GM12892 (cell line): ENCODE data around the gene EPHA6.
"Not testable (repeated sequence)": the region's sequence is repeated elsewhere in the genome, so short reads cannot be mapped to it uniquely, and the experiment has no call there.

Experiments
- DNase-seq: peaks from one replicate; pipeline ENCODE4 v3.0.0; 2011; ENCODE audit not compliant: insufficient read length
- FAIRE-seq: peaks from 2 replicates; lab custom pipeline; 2011; peaks lifted over from hg19 to GRCh38; lab: Jason Lieb, UNC
- POLR2A ChIP-seq: IDR thresholded peaks from 2 replicates; pipeline ENCODE4 v1.6.1; 2011; ENCODE audit warnings: low read depth, low read length, control low read depth
- POLR2AphosphoS5 ChIP-seq: IDR thresholded peaks from 2 replicates; pipeline ENCODE4 v1.6.1; 2011; ENCODE audit warnings: low read depth, low read length, control low read depth
- TAF1 ChIP-seq: IDR thresholded peaks from 2 replicates; pipeline ENCODE4 v1.6.1; 2011; ENCODE audit warnings: low read depth, mild to moderate bottlenecking, control low read depth, low read length, borderline replicate concordance

The EPHA6 gene

DNA sequence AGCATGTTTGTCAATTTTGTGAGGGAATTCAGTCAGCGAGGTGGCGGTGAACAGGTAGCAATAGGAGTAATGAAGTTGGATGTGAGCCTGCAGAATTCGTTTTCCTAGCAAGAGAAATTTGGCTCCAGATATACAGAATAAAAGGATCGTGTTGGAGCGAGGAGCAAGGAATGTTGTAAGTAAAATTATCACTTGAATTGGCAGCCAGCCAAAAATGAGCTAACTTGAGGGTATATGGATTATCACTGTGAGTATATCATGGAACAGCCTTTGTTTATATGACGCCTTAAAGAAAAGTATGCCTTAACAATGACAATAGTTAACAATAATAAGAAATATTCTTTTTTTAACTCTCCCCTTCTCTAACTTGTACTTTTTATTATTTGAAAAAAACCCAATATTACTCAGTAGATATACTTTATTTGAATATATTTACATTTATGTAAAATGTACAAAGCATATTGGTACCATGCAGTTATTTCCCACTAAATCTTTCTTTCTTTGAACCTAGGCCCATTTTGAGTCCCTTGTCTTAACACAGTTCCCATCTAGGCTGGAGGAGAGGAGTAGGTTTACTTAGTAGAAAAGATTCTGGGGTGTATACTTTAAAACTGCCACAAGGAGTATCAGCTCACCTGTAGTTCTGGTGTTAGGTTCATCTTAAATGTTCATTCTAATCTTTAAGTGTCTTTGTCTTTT lies 29.3 kb downstream of the EPHA6 start:
- FAIRE-seq (no peak), DNase-seq (no peak)
- no peak for TF ChIP-seq POLR2A
- TF ChIP-seq POLR2AphosphoS5 = no peak
- no peak for TF ChIP-seq TAF1

DNA sequence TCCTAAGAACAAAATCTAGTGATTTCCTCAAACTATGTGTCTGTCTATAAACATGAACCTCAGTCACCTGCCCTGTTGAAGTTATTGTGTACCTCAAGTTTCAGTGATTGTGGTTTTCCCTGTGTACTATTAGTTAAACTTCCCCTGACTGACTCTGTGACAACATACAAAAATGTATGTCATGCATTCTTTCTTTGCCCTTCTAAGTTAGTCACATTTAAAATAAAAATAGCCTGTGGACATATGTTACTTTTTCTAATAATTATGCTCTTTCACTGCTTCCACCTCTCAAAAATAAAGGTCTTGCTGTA lies 29.8 kb downstream of the EPHA6 start:
- DNase-seq = no peak
- no peak for FAIRE-seq
- TF ChIP-seq POLR2AphosphoS5 (no peak), TAF1 (no peak), POLR2A (no peak)

DNA sequence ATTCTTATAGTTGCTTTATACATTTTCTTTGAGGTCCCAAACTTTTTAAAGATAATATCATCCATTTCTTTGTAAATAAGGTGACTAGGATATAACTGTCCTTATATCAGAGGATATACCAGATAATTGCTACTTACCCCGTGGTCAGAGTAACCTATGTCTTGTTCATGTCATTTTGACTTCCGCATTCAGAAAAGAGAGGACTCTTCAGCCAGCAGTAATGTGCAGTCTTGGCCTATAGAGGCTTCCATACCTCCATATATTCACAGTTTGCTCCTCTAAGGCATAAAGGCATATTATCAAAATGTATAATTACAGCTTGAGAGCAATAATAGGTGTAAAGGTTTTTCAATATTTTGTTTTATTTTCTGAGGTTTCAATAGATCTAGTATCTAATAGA lies 38.5 kb downstream of the EPHA6 start:
- no peak for FAIRE-seq
- TF ChIP-seq POLR2AphosphoS5 (no peak), POLR2A (no peak), TAF1 (no peak)
- no peak for DNase-seq

DNA sequence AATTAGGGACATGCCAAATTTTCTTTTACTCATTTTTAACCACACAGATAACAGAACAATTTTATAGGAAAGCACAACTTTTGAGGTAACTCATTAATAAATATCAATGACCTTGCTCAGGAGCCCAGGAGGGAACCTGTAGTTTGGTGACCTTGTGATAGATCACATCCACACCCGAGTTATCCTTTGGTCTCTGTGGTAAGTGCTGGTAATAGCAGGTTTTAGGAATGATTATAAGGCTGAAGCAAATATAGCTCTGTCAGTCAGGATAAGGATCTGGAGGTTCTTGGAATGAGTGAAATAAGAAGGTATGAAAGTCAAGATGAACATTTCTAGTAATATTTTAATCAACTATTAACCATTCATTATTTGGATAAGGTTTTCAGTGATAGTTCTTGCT lies 46.5 kb downstream of the EPHA6 start:
- FAIRE-seq = no peak
- TF ChIP-seq POLR2A = no peak
- no peak for TF ChIP-seq POLR2AphosphoS5
- TF ChIP-seq TAF1 = no peak
- DNase-seq = no peak

DNA sequence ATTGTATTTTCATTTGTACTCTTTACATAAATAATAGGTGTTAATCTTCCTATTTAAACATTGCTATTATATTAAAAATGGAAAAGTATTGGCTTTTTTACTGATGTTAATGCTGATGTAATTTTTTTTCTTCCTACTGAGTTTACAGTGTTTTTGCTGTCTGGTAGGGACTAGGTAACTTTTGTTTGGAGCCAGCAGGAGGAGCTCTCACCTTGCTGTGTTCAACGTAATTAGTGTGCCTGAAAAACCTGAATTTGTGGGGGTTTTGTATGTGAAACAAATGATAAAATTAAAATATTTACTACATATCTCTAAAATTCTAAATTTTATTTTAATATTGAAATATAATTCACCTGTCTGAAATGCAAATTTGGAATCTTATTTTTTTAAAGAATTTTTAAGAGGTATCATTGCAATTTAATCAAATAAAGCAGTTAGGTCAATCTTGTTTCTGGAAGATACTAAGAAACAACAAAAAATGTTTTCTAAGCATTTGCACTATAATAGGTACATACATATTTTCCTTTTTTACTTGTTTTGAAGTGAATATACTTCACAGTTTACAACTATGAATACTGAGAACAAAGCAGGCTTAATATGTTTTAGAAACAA lies 48.8 kb downstream of the EPHA6 start:
- DNase-seq (no peak), FAIRE-seq (no peak)
- no peak for TF ChIP-seq POLR2AphosphoS5

DNA sequence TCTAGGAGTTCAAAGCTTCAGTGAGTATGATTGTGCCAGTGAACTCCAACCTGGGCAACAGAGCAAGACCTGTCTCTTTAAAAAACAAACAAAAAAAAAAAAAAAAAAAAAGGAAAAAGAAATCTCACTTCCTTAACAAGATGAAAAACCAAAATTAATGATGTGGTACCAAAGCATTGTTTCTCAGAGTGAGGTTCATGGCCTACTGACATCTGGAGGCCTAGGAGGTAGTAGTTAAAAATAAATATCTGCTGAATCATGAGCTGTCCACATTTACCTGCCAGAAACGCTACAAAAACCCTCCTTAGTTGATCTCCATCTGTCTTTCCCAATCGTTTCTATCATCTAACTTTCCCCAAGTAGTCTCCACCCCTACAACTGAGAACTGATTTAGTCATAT lies 51.2 kb downstream of the EPHA6 start:
- TF ChIP-seq TAF1 (no peak), POLR2A (no peak), POLR2AphosphoS5 (no peak)
- no peak for FAIRE-seq
- no peak for DNase-seq

DNA sequence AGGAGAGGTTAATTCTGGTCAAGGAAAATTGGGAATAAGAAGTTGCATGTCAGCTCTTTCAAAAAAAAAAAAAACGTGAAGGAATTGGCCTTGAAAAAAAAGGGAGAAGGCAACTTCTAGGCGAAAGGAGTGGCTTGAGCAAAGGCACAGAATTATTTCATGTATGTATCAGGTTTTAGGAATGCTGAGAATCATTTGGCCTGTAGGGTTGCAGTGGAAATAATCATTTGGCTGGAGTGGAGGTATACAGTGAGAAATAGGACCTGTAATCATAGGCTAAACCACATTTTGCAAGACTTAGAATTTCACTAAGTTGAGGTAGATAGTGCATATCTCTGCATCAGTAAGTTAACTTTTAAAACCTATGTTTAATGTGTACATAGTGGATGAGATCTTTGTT lies 54.9 kb downstream of the EPHA6 start:
- no peak for DNase-seq
- FAIRE-seq = no peak
- TF ChIP-seq TAF1 (no peak), POLR2A (no peak), POLR2AphosphoS5 (no peak)

DNA sequence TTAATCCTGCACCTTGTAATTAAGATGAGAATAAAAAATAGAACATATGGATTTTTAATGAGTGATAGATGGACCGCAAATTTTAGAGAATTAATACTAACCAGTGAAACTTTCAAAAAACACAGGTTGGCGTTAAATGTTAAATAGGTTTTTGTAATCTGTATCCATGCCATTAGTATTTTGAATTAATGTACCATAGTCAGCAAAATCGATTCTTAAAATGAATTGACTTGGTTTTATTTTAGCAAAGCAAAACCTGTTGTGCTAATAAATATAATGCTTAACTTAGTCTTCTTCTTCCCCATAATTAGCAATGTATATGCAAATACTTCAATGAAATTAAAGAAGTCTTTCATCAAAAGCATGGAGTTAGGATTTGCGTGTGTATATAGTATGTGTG lies 63.1 kb downstream of the EPHA6 start:
- DNase-seq (no peak), FAIRE-seq (no peak)
- TF ChIP-seq TAF1 = no peak
- TF ChIP-seq POLR2A = no peak
- TF ChIP-seq POLR2AphosphoS5 = no peak

DNA sequence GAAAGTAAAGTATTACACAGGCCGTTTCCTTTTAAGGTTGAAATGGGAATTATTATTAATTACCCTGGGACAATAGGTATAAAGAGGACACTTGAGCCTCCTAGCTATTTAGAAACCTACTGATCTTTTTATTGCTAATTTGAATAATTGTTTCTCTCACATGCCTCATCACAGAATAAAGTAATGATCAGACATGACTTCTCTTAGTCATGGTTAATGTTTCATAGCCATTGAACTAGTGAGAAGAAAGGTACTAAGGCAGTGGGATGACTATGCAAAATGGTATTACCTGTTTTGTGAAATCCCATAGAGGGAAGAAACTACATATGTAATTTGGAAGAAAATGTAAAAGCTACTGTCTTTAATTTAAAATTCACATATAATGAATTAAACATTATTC lies 85.6 kb downstream of the EPHA6 start:
- DNase-seq = no peak
- no peak for FAIRE-seq
- TF ChIP-seq TAF1 (no peak), POLR2A (no peak), POLR2AphosphoS5 (no peak)

DNA sequence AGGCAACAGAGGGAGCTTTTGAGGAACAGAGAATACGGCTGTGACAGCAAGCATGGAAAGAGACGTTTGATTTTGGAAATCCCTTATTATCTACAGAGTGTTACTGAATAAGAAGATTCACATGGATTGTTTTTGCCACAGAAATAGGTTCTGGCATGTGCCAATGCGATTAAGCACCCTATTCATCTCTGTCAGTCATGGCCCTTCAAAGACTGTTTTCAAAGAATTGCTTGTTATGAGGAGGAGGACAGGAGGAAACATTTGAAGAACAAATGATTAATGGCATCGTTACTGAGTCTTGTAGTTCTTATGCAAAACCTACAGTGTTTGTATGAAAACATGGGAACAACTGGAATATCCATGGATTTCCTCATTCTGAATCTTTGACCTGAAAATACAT lies 86.2 kb downstream of the EPHA6 start:
- DNase-seq = no peak
- TF ChIP-seq TAF1 (no peak), POLR2A (no peak), POLR2AphosphoS5 (no peak)
- no peak for FAIRE-seq

DNA sequence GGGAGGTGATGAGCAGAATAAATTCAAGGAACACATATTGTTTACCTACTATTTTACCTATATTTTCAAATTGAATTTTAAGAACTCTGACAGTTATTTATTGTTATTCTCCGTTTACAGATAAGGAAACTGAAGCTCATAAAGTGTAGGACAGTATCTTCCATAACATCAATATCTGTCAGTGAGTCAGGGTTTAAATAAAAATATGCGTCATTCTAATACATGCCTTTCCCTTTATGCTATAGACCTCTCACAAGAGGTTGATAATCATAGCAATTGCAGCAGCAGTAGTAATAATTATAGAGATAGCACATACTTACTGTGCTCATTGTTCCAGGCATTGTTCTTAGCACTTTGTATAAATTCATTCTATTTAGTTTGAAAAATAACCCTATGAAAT lies 101.1 kb downstream of the EPHA6 start:
- TF ChIP-seq POLR2A = no peak
- no peak for TF ChIP-seq POLR2AphosphoS5
- TF ChIP-seq TAF1 = no peak
- DNase-seq (no peak), FAIRE-seq (no peak)

DNA sequence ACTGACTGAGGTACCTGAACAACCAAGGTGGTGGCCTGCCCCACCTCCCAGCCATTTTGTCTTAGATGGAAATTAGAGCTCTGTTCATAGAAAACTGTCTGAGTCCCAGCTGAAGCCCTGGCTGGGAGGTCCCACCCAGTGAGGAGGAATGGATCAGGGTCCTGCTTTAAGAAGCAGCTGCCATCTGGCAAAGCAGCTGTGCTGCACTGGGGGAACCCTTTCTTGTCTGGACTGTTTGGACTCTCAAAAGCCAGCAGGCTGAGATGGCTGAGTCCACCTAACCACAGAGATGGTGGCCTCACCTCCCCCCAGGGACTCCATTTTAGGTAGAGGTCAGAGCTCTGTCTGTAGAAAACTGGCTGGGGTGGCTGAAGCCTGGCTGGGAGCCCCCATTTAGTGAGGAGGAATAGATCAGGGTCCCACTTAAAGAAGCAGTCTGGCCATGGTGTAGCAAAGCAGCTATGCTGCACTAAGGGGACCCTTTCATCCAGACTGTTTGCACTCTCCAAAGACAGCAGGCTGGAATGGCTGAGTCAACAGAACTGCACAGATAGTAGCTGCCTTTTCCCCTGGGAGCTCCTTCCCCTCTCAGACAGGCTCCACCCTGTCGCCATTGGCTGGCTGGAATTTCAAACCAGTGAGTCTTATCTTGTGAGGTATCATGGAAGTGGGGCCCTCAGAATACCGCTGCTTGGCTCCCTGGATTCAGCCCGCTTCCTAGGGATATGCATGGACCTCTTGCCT lies 116.9 kb downstream of the EPHA6 start:
- no peak for FAIRE-seq
- DNase-seq = no peak
- TF ChIP-seq POLR2AphosphoS5 (no peak), POLR2A (no peak), TAF1 (no peak)

DNA sequence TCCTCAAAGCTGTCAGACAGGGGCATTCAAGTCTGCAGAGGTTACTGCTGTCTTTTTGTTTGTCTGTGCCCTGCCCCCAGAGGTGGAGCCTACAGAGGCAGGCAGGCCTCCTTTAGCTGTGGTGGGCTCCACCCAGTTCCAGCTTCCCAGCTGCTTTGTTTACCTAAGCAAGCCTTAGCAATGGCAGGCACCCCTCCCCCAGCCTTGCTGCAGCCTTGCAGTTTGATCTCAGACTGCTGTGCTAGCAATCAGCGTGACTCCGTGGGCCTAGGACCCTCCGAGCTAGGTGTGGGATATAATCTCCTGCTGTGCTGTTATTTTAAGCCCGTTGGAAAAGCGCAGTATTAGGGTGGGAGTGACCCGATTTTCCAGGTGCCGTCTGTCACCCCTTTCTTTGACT lies 127.7 kb downstream of the EPHA6 start:
- DNase-seq, FAIRE-seq: not testable (repeated sequence)
